ENCODE results near the gene EXOC2. TPM values are rescaled to one million over a fixed set of nuclear protein-coding genes. Genes with fewer than 3 reads are reported as not detected.
A peak's percentile ranks its signal among the peaks of the same experiment; 100 is the strongest.
"Not testable (repeated sequence)": the region's sequence is repeated elsewhere in the genome, so short reads cannot be mapped to it uniquely, and the experiment has no call there.

EXOC2 gene
- total RNA-seq, 2 experiments from 2014 or later, result 28.4 to 34.6 TPM

- H3K36me3 Mint-ChIP-seq, result peaks cover 2% of the 10 kb centered on the region
- CTCF ChIA-PET, result interaction anchor here (0.6 to 7.8 kb wide), 5 partner anchors 9 to 406 kb away, joined by 3 to 41 read pairs (median 5); partner anchors contain the start of genes EXOC2 and IRF4
- H3K9me3 Mint-ChIP-seq (ENCODE audit: low read depth), result no peaks in the 10 kb centered on the region
- no peak overlapping the region for H3K27ac Mint-ChIP-seq
- peaks cover 30% of the 10 kb centered on the region for H3K4me1 Mint-ChIP-seq
- no peak overlapping the region for H3K4me3 Mint-ChIP-seq
- no peak for DNase-seq
- no peak for ATAC-seq
- H3K27me3 Mint-ChIP-seq, result peaks cover 7% of the 10 kb centered on the region
Measured at GRCh38 chr6:705047-705446, 12.1 kb upstream of the EXOC2 start.

- H3K27me3 Mint-ChIP-seq, result peaks cover 7% of the 10 kb centered on the region
Measured at GRCh38 chr6:704046-704445, 11.1 kb upstream of the EXOC2 start.

GRCh38 chr6:703552-703951, 10.6 kb upstream of the EXOC2 start:
- DNase-seq (no peak), ATAC-seq (peak; percentile 33)
- Mint-ChIP-seq H3K27ac (no peak overlapping the region), H3K4me3 (no peak overlapping the region), H3K9me3 (ENCODE audit: low read depth) (no peaks in the 10 kb centered on the region), H3K36me3 (no peaks in the 10 kb centered on the region), H3K4me1 (peaks cover 21% of the 10 kb centered on the region), H3K27me3 (peaks cover 7% of the 10 kb centered on the region)
- CTCF ChIA-PET, result interaction anchor here (0.7 to 7.8 kb wide), 2 partner anchors 10 to 18 kb away, joined by 3 to 41 read pairs; no protein-coding TSS in a partner anchor

More at GRCh38 chr6:704046-704445, 11.1 kb upstream of the EXOC2 start:
- Mint-ChIP-seq H3K4me1 (peaks cover 24% of the 10 kb centered on the region), H3K4me3 (no peak overlapping the region), H3K36me3 (no peaks in the 10 kb centered on the region), H3K27ac (no peak overlapping the region), H3K9me3 (ENCODE audit: low read depth) (no peaks in the 10 kb centered on the region)
- CTCF ChIA-PET, result interaction anchor here (0.6 to 7.8 kb wide), 3 partner anchors 10 to 405 kb away, joined by 3 to 41 read pairs (median 3); no protein-coding TSS in a partner anchor
- DNase-seq (no peak), ATAC-seq (no peak)

GRCh38 chr6:701700-702479, 9.0 kb upstream of the EXOC2 start:
- Mint-ChIP-seq H3K27me3 (peaks cover 7% of the 10 kb centered on the region), H3K36me3 (no peaks in the 10 kb centered on the region), H3K9me3 (ENCODE audit: low read depth) (no peaks in the 10 kb centered on the region), H3K4me3 (no peak overlapping the region), H3K27ac (no peak overlapping the region), H3K4me1 (peaks cover 15% of the 10 kb centered on the region)
- ATAC-seq (peak; percentile 55), DNase-seq (no peak)
- CTCF ChIA-PET, result interaction anchor here (1.2 to 2.5 kb wide), 3 partner anchors 20 to 111 kb away, joined by 3 to 8 read pairs (median 5); no protein-coding TSS in a partner anchor

- Mint-ChIP-seq H3K4me3 (no peak overlapping the region), H3K4me1 (peaks cover 15% of the 10 kb centered on the region), H3K9me3 (ENCODE audit: low read depth) (no peaks in the 10 kb centered on the region), H3K27ac (no peak overlapping the region), H3K27me3 (peaks cover 7% of the 10 kb centered on the region), H3K36me3 (no peaks in the 10 kb centered on the region)
- CTCF ChIA-PET, result interaction anchor here (1.2 to 2.5 kb wide), 2 partner anchors 21 to 107 kb away, joined by 3 to 8 read pairs; no protein-coding TSS in a partner anchor
- ATAC-seq (no peak), DNase-seq (no peak)
Measured at GRCh38 chr6:701215-701614, 8.3 kb upstream of the EXOC2 start.

GRCh38 chr6:700490-700889, 7.6 kb upstream of the EXOC2 start:
- DNase-seq (no peak), ATAC-seq (no peak)
- peaks cover 15% of the 10 kb centered on the region for H3K4me1 Mint-ChIP-seq
- CTCF ChIA-PET, result interaction anchor here (1.0 to 2.5 kb wide), 3 partner anchors 21 to 106 kb away, joined by 3 to 8 read pairs (median 4); no protein-coding TSS in a partner anchor
- H3K36me3 Mint-ChIP-seq, result no peaks in the 10 kb centered on the region
- peaks cover 7% of the 10 kb centered on the region for H3K27me3 Mint-ChIP-seq
- no peaks in the 10 kb centered on the region for H3K9me3 Mint-ChIP-seq (ENCODE audit: low read depth)
- H3K4me3 Mint-ChIP-seq, result no peak overlapping the region
- no peak overlapping the region for H3K27ac Mint-ChIP-seq

- Mint-ChIP-seq H3K4me3 (no peak overlapping the region), H3K27me3 (peaks cover 7% of the 10 kb centered on the region)
Measured at GRCh38 chr6:699319-699718, 6.4 kb upstream of the EXOC2 start.

GRCh38 chr6:694431-695126, 1.6 kb upstream of the EXOC2 start:
- not testable (repeated sequence) for H3K36me3 Mint-ChIP-seq; ATAC-seq; H3K27me3 Mint-ChIP-seq; H3K9me3 Mint-ChIP-seq (ENCODE audit: low read depth); DNase-seq; H3K4me3 Mint-ChIP-seq; H3K27ac Mint-ChIP-seq
- CTCF ChIA-PET, result interaction anchor here (0.8 to 1.9 kb wide), 2 partner anchors 11 to 66 kb away, joined by 3 to 8 read pairs; no protein-coding TSS in a partner anchor
- H3K4me1 Mint-ChIP-seq, result peaks cover 29% of the 10 kb centered on the region

More at GRCh38 chr6:699319-699718, 6.4 kb upstream of the EXOC2 start:
- DNase-seq (no peak), ATAC-seq (no peak)
- Mint-ChIP-seq H3K36me3 (no peaks in the 10 kb centered on the region), H3K9me3 (ENCODE audit: low read depth) (no peaks in the 10 kb centered on the region), H3K27ac (no peak overlapping the region), H3K4me1 (peaks cover 9% of the 10 kb centered on the region)
- CTCF ChIA-PET, result interaction anchor here (1.0 kb wide), 2 partner anchors 11 to 23 kb away, joined by 3 to 4 read pairs; no protein-coding TSS in a partner anchor

GRCh38 chr6:693723-694009, 727 bp upstream of the EXOC2 start:
- H3K36me3 Mint-ChIP-seq, result peaks cover 8% of the 10 kb centered on the region
- peaks cover 32% of the 10 kb centered on the region for H3K4me1 Mint-ChIP-seq
- no peaks in the 10 kb centered on the region for H3K27me3 Mint-ChIP-seq
- H3K27ac Mint-ChIP-seq, result peak overlapping the region; percentile 90
- CTCF ChIA-PET, result interaction anchor here (0.8 to 3.0 kb wide), 4 partner anchors 12 to 65 kb away, joined by 3 to 13 read pairs (median 6); no protein-coding TSS in a partner anchor
- no peaks in the 10 kb centered on the region for H3K9me3 Mint-ChIP-seq (ENCODE audit: low read depth)
- H3K4me3 Mint-ChIP-seq, result peak overlapping the region; percentile 85
- DNase-seq (no peak), ATAC-seq (no peak)

GRCh38 chr6:692356-692851, 535 bp downstream of the EXOC2 start:
- Mint-ChIP-seq H3K27me3 (no peaks in the 10 kb centered on the region), H3K9me3 (ENCODE audit: low read depth) (no peaks in the 10 kb centered on the region), H3K4me3 (peak overlapping the region; percentile 85), H3K36me3 (peaks cover 8% of the 10 kb centered on the region), H3K27ac (peak overlapping the region; percentile 87), H3K4me1 (peaks cover 32% of the 10 kb centered on the region)
- CTCF ChIA-PET, result interaction anchor here (0.5 to 3.0 kb wide), 6 partner anchors 8 to 300 kb away, joined by 3 to 13 read pairs (median 4); no protein-coding TSS in a partner anchor
- DNase-seq (peak; percentile 86), ATAC-seq (peak; percentile 91)

GRCh38 chr6:689223-689622, 3.7 kb downstream of the EXOC2 start:
- Mint-ChIP-seq H3K27ac (no peak overlapping the region), H3K4me3 (no peak overlapping the region), H3K36me3 (peaks cover 11% of the 10 kb centered on the region), H3K27me3 (no peaks in the 10 kb centered on the region), H3K9me3 (ENCODE audit: low read depth) (no peaks in the 10 kb centered on the region), H3K4me1 (peaks cover 42% of the 10 kb centered on the region)
- no peak for DNase-seq
- CTCF ChIA-PET, result interaction anchor here (0.9 kb wide), 1 partner anchor 15 kb away, joined by 3 read pairs; no protein-coding TSS in a partner anchor
- no peak for ATAC-seq

GRCh38 chr6:686497-686896, 6.4 kb downstream of the EXOC2 start:
- Mint-ChIP-seq H3K27ac (no peak overlapping the region), H3K4me1 (peaks cover 47% of the 10 kb centered on the region), H3K36me3 (peaks cover 11% of the 10 kb centered on the region), H3K9me3 (ENCODE audit: low read depth) (no peaks in the 10 kb centered on the region), H3K27me3 (no peaks in the 10 kb centered on the region), H3K4me3 (no peak overlapping the region)
- CTCF ChIA-PET, result no interaction called here
- DNase-seq, result no peak
- ATAC-seq, result no peak
